ENCODE data around the gene APH1B.

DNA sequence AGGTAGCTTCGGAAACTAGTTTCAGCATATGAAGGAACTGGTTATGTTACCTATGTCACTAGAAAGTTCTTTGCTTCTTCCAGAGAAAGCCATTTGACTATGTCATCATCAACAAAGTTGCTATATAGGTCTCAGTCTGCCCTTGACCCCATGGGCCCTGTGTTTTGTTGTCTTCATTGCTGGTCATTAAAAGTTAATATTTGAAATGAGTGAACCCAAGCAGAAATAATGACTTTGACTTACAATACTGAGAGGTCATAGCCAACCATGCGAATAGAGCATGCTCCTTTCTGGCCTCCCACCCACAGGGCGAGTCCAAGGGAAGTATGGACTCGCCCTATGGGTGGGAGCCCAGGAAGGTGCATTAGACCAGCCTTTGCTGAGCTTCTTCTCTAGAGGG, 40.9 kb downstream of the APH1B start:
- TF ChIP-seq, protein P1, sequence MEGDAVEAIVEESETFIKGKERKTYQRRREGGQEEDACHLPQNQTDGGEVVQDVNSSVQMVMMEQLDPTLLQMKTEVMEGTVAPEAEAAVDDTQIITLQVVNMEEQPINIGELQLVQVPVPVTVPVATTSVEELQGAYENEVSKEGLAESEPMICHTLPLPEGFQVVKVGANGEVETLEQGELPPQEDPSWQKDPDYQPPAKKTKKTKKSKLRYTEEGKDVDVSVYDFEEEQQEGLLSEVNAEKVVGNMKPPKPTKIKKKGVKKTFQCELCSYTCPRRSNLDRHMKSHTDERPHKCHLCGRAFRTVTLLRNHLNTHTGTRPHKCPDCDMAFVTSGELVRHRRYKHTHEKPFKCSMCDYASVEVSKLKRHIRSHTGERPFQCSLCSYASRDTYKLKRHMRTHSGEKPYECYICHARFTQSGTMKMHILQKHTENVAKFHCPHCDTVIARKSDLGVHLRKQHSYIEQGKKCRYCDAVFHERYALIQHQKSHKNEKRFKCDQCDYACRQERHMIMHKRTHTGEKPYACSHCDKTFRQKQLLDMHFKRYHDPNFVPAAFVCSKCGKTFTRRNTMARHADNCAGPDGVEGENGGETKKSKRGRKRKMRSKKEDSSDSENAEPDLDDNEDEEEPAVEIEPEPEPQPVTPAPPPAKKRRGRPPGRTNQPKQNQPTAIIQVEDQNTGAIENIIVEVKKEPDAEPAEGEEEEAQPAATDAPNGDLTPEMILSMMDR (IDR thresholded peaks at IDR 0.05), result no peak
- no peak for TF ChIP-seq POLR2A (IDR thresholded peaks at IDR 0.05)
